Measurements from ENCODE around the gene RGS6. TPM values are rescaled to one million over a fixed set of nuclear protein-coding genes. Genes with fewer than 3 reads are reported as not detected.

RGS6 gene
- total and polyA plus RNA-seq, 4 donors: 0.06 to 5.3 (median 0.17) TPM; not detected in 1

GRCh38 chr14:72576258-72576657, 644.0 kb downstream of the RGS6 start:
- peaks cover 0 to 13% (median 9%) of the 10 kb centered on the region in 4 donors for H3K4me1 ChIP-seq (ENCODE audit: control insufficient read depth in 4 of 4, insufficient read depth in 4 of 4, low read length in 3 of 4)
- no peak for DNase-seq (ENCODE audit: low spot score)
- WGBS: 87% methylated on average over 1 of the region's 1 CpG
- no peaks in the 10 kb centered on the region for H3K9me3 ChIP-seq (ENCODE audit: control insufficient read depth in 4 of 4, low read length in 3 of 4)
- H3K36me3 ChIP-seq (ENCODE audit: control insufficient read depth in 4 of 4, insufficient read depth in 3 of 4, low read depth in 1 of 4, low read length in 3 of 4): no peaks in the 10 kb centered on the region
- no peak overlapping the region for H3K9ac ChIP-seq (ENCODE audit: low read depth in 1 of 2, low read length in 2 of 2)
- no peak overlapping the region for H3K27ac ChIP-seq (ENCODE audit: low read depth in 1 of 2, low read length in 2 of 2)
- no peak for TF ChIP-seq RAD21 (IDR thresholded peaks at IDR 0.05)
- no peak for TF ChIP-seq FOXA2 (IDR thresholded peaks at IDR 0.05)
- TF ChIP-seq, protein P1, sequence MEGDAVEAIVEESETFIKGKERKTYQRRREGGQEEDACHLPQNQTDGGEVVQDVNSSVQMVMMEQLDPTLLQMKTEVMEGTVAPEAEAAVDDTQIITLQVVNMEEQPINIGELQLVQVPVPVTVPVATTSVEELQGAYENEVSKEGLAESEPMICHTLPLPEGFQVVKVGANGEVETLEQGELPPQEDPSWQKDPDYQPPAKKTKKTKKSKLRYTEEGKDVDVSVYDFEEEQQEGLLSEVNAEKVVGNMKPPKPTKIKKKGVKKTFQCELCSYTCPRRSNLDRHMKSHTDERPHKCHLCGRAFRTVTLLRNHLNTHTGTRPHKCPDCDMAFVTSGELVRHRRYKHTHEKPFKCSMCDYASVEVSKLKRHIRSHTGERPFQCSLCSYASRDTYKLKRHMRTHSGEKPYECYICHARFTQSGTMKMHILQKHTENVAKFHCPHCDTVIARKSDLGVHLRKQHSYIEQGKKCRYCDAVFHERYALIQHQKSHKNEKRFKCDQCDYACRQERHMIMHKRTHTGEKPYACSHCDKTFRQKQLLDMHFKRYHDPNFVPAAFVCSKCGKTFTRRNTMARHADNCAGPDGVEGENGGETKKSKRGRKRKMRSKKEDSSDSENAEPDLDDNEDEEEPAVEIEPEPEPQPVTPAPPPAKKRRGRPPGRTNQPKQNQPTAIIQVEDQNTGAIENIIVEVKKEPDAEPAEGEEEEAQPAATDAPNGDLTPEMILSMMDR (IDR thresholded peaks at IDR 0.05; ENCODE audit: low read depth, low read length, missing input control): no peak
- TF ChIP-seq MAX (IDR thresholded peaks at IDR 0.05): no peak
- no peak for TF ChIP-seq NR2F2 (IDR thresholded peaks at IDR 0.05)
- TF ChIP-seq RXRA (IDR thresholded peaks at IDR 0.05): no peak
- TF ChIP-seq, protein P2, sequence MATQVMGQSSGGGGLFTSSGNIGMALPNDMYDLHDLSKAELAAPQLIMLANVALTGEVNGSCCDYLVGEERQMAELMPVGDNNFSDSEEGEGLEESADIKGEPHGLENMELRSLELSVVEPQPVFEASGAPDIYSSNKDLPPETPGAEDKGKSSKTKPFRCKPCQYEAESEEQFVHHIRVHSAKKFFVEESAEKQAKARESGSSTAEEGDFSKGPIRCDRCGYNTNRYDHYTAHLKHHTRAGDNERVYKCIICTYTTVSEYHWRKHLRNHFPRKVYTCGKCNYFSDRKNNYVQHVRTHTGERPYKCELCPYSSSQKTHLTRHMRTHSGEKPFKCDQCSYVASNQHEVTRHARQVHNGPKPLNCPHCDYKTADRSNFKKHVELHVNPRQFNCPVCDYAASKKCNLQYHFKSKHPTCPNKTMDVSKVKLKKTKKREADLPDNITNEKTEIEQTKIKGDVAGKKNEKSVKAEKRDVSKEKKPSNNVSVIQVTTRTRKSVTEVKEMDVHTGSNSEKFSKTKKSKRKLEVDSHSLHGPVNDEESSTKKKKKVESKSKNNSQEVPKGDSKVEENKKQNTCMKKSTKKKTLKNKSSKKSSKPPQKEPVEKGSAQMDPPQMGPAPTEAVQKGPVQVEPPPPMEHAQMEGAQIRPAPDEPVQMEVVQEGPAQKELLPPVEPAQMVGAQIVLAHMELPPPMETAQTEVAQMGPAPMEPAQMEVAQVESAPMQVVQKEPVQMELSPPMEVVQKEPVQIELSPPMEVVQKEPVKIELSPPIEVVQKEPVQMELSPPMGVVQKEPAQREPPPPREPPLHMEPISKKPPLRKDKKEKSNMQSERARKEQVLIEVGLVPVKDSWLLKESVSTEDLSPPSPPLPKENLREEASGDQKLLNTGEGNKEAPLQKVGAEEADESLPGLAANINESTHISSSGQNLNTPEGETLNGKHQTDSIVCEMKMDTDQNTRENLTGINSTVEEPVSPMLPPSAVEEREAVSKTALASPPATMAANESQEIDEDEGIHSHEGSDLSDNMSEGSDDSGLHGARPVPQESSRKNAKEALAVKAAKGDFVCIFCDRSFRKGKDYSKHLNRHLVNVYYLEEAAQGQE (IDR thresholded peaks at IDR 0.05): no peak
- no peak for TF ChIP-seq SP1 (IDR thresholded peaks at IDR 0.05)
- H3K27me3 ChIP-seq (ENCODE audit: control insufficient read depth in 4 of 4, insufficient read depth in 4 of 4, low read length in 3 of 4): no peaks in the 10 kb centered on the region
- no peak overlapping the region for H3K4me3 ChIP-seq (ENCODE audit: low read depth in 1 of 3, low read length in 3 of 3)

DNA sequence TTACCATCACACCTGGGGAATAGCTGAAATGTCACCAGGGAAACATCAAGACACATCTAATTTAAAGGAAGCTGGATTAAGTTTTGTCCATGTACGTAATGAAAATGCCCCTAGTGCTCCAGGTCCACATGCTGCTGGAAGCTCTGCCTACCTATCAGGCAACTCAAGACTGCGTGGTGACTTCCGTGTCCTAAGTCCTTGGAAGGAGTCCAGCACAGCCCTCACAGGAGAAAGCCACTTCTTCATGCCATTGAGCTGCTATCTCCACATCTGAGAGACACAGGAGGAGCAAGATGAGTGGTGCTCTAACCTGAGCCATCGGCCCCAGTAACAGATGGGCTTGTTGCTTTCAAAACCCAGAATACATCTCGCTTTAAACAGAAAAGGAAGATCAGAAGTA, 645.3 kb downstream of the RGS6 start:
- 89% methylated on average over 5 of the region's 5 CpGs for WGBS
- TF ChIP-seq GABPA (IDR thresholded peaks at IDR 0.05 in 1 of 2, conservative IDR thresholded peaks at IDR 0.05 in 1 of 2) (no peak), FOXA1 (IDR thresholded peaks at IDR 0.05) (no peak), RAD21 (IDR thresholded peaks at IDR 0.05) (no peak), TAF1 (conservative IDR thresholded peaks at IDR 0.05) (no peak), EGR1 (IDR thresholded peaks at IDR 0.05; ENCODE audit: low read depth in 2 of 2) (no peak), JUND (IDR thresholded peaks at IDR 0.05) (no peak), MAX (IDR thresholded peaks at IDR 0.05) (no peak), YY1 (IDR thresholded peaks at IDR 0.05) (no peak), HNF4A (conservative IDR thresholded peaks at IDR 0.05) (no peak), HNF4G (IDR thresholded peaks at IDR 0.05) (no peak)
- TF ChIP-seq, protein P1 (IDR thresholded peaks at IDR 0.05; ENCODE audit: low read depth, low read length, missing input control): no peak
- TF ChIP-seq, protein P3, sequence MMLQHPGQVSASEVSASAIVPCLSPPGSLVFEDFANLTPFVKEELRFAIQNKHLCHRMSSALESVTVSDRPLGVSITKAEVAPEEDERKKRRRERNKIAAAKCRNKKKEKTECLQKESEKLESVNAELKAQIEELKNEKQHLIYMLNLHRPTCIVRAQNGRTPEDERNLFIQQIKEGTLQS (IDR thresholded peaks at IDR 0.05): no peak
- TF ChIP-seq, protein P4, sequence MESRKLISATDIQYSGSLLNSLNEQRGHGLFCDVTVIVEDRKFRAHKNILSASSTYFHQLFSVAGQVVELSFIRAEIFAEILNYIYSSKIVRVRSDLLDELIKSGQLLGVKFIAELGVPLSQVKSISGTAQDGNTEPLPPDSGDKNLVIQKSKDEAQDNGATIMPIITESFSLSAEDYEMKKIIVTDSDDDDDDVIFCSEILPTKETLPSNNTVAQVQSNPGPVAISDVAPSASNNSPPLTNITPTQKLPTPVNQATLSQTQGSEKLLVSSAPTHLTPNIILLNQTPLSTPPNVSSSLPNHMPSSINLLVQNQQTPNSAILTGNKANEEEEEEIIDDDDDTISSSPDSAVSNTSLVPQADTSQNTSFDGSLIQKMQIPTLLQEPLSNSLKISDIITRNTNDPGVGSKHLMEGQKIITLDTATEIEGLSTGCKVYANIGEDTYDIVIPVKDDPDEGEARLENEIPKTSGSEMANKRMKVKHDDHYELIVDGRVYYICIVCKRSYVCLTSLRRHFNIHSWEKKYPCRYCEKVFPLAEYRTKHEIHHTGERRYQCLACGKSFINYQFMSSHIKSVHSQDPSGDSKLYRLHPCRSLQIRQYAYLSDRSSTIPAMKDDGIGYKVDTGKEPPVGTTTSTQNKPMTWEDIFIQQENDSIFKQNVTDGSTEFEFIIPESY (IDR thresholded peaks at IDR 0.05): no peak
- no peak for DNase-seq (ENCODE audit: low spot score)
- H3K27me3 ChIP-seq (ENCODE audit: control insufficient read depth in 4 of 4, insufficient read depth in 4 of 4, low read length in 3 of 4): no peaks in the 10 kb centered on the region
- H3K9ac ChIP-seq (ENCODE audit: low read depth in 1 of 2, low read length in 2 of 2): no peak overlapping the region
- H3K4me3 ChIP-seq (ENCODE audit: low read depth in 1 of 3, low read length in 3 of 3): no peak overlapping the region
- no peaks in the 10 kb centered on the region for H3K36me3 ChIP-seq (ENCODE audit: control insufficient read depth in 4 of 4, insufficient read depth in 3 of 4, low read depth in 1 of 4, low read length in 3 of 4)
- H3K4me1 ChIP-seq (ENCODE audit: control insufficient read depth in 4 of 4, insufficient read depth in 4 of 4, low read length in 3 of 4): peaks cover 0 to 14% (median 9%) of the 10 kb centered on the region in 4 donors
- H3K9me3 ChIP-seq (ENCODE audit: control insufficient read depth in 4 of 4, low read length in 3 of 4): no peaks in the 10 kb centered on the region
- no peak overlapping the region for H3K27ac ChIP-seq (ENCODE audit: low read depth in 1 of 2, low read length in 2 of 2)
